Astrocyte of the spinal cord (primary cell): ENCODE data around the gene SAMD8.
"Not testable (repeated sequence)": the region's sequence is repeated elsewhere in the genome, so short reads cannot be mapped to it uniquely, and the experiment has no call there.

ENCODE experiments used
- DNase-seq: peaks from one replicate; pipeline ENCODE4 v3.0.0; 2011; ENCODE audit warnings: low read depth, low spot score
- H3K4me3 ChIP-seq: 2 replicates; pipeline ENCODE4 v1.5.1; 2011; ENCODE audit warnings: low read depth, mild to moderate bottlenecking, low read length, moderate library complexity
- in situ Hi-C: cut with HindIII; loops from 2 replicates; pipeline ENCODE4 v1.10.0; 2017; ENCODE audit warnings: low sequenced_read_pairs
- TF ChIP-seq, protein P1 (sequence below): IDR thresholded peaks from 2 replicates; pipeline ENCODE4 v1.5.1; 2012; ENCODE audit warnings: low read depth, mild to moderate bottlenecking, low read length, inconsistent platforms

SAMD8 gene

GRCh38 chr10:75201793-75202307 is 90.4 kb downstream of the SAMD8 start:
- in situ Hi-C loops = no loop called here
- no peak for DNase-seq
- TF ChIP-seq, protein P1, sequence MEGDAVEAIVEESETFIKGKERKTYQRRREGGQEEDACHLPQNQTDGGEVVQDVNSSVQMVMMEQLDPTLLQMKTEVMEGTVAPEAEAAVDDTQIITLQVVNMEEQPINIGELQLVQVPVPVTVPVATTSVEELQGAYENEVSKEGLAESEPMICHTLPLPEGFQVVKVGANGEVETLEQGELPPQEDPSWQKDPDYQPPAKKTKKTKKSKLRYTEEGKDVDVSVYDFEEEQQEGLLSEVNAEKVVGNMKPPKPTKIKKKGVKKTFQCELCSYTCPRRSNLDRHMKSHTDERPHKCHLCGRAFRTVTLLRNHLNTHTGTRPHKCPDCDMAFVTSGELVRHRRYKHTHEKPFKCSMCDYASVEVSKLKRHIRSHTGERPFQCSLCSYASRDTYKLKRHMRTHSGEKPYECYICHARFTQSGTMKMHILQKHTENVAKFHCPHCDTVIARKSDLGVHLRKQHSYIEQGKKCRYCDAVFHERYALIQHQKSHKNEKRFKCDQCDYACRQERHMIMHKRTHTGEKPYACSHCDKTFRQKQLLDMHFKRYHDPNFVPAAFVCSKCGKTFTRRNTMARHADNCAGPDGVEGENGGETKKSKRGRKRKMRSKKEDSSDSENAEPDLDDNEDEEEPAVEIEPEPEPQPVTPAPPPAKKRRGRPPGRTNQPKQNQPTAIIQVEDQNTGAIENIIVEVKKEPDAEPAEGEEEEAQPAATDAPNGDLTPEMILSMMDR = no peak
- no peak overlapping the region for H3K4me3 ChIP-seq

GRCh38 chr10:75202321-75203045 is 91.0 kb downstream of the SAMD8 start:
- TF ChIP-seq, protein P1 = no peak
- DNase-seq = peak; percentile 41
- in situ Hi-C loops = no loop called here
- H3K4me3 ChIP-seq = no peak overlapping the region

GRCh38 chr10:75203046-75203620 is 91.7 kb downstream of the SAMD8 start:
- in situ Hi-C loops, DNase-seq: not testable (repeated sequence)

DNA sequence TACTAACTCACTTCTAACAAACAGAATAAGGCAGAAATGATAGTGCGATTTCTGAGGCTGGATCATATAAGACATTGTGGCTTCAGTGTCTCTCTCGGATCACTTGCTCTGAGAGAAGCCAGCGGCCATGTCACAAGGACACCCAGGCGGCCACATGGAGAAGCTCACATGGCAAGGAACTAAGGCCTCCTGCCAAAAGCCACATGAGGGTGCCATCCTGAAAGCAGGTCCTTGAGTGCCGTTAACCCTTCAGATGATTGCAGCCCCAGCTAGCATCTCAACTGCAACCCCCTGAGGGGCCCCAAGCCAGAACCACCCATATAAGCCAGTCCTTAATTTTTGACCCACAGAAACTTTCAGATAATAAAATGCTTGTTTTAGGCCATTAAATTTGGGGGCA is 92.3 kb downstream of the SAMD8 start:
- H3K4me3 ChIP-seq = no peak overlapping the region
- DNase-seq = no peak
- in situ Hi-C loops = no loop called here
- TF ChIP-seq, protein P1 = no peak

More at GRCh38 chr10:75203046-75203620, 91.7 kb downstream of the SAMD8 start:
- H3K4me3 ChIP-seq = not testable (repeated sequence)

- no peak overlapping the region for H3K4me3 ChIP-seq
- in situ Hi-C loops = no loop called here
- TF ChIP-seq, protein P1 = no peak
These were observed 94.5 kb downstream of the SAMD8 start for GRCh38 chr10:75205908-75206307.

GRCh38 chr10:75206638-75207037 is 95.2 kb downstream of the SAMD8 start:
- DNase-seq, H3K4me3 ChIP-seq, in situ Hi-C loops: not testable (repeated sequence)

More at GRCh38 chr10:75205908-75206307, 94.5 kb downstream of the SAMD8 start:
- no peak for DNase-seq

DNA sequence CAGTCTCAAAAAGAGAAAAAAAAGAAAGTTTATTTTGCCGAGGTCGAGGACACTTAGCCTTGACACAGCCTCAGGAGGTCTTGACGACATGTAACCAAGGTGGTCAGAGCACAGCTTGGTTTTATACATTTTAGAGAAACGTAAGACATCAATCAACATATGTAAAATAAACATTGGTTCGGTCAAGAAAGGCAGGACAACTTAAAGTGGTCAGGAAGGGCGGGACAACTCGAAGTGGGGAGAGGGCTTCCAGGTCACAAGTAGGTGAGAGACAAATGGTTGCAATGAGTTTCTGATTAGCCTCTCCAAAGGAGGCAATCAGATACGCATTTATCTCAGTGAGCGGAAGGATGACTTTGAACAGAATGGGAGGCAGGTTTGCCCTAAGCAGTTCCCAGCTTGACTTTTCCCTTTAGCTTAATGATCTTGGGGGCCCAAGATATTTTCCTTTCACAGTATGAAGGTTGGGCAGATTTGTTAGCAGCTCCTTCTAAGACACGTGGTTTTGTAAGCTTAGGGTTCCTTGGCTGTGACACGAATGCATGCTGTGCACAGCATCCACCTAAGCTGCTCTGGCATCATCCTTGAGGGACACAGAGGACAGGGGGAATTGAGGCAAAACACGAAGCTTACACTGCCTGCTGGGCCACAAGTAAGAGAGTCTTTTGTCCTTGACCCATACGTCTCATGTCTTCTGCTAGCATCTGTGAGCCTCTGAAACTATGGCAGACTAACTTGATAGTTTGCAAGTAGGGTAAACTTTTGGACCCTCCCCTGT is 95.8 kb downstream of the SAMD8 start:
- in situ Hi-C loops = no loop called here

More for the DNA sequence above, 95.8 kb downstream of the SAMD8 start:
- H3K4me3 ChIP-seq = no peak overlapping the region
- TF ChIP-seq, protein P1 = no peak
- no peak for DNase-seq
